DND-41 (cell line): Measurements from ENCODE around the gene CLCN6.

Source experiments
- ATAC-seq: fragments of 200-7000 bp; cut with Tn5 transposase; 3 replicates; pipeline ENCODE4 v1.9.1; 2021; ENCODE audit warnings: low read depth; ENCODE audit not compliant: insufficient read depth
- DNase-seq: peaks from one replicate; pipeline ENCODE4 v3.0.0-alpha.2; 2020
- H2AFZ ChIP-seq: 2 replicates; pipeline ENCODE4 v1.6.0; 2012; ENCODE audit warnings: low read depth, low read length
- H3K27ac ChIP-seq: 2 replicates; pipeline ENCODE4 v1.5.1; 2012; ENCODE audit warnings: low read length, inconsistent platforms
- H3K27me3 ChIP-seq: fragments of 200-600 bp; sonication (generic); 2 replicates; pipeline ENCODE4 v1.6.0; 2012; ENCODE audit warnings: low read length, mild to moderate bottlenecking, inconsistent platforms; ENCODE audit not compliant: insufficient read depth, poor library complexity
- H3K36me3 ChIP-seq: 2 replicates; pipeline ENCODE4 v1.5.1; 2012; ENCODE audit warnings: low read length, inconsistent platforms; ENCODE audit not compliant: insufficient read depth
- H3K4me1 ChIP-seq: 2 replicates; pipeline ENCODE4 v1.5.1; 2012; ENCODE audit warnings: mild to moderate bottlenecking, low read length; ENCODE audit not compliant: insufficient read depth
- H3K4me2 ChIP-seq: 2 replicates; pipeline ENCODE4 v1.6.0; 2012; ENCODE audit warnings: mild to moderate bottlenecking, moderate library complexity, low read length, inconsistent platforms; ENCODE audit not compliant: insufficient read depth
- H3K4me3 ChIP-seq, 2 experiments: fragments of 200-600 bp in 1 of 2; shearing (Covaris generic) in 1 of 2; 2 replicates each; pipeline ENCODE4 v1.5.1; 2012 to 2016; ENCODE audit warnings: inconsistent platforms in 2 of 2, low read length in 2 of 2, mild to moderate bottlenecking in 2 of 2, low read depth in 1 of 2, moderate library complexity in 1 of 2
- H3K79me2 ChIP-seq: 2 replicates; pipeline ENCODE4 v1.6.0; 2012; ENCODE audit warnings: low read length, inconsistent platforms; ENCODE audit not compliant: insufficient read depth
- H3K9ac ChIP-seq: 2 replicates; pipeline ENCODE4 v1.6.0; 2012; ENCODE audit warnings: low read depth, mild to moderate bottlenecking, inconsistent platforms, low read length, moderate library complexity
- H3K9me3 ChIP-seq: 2 replicates; pipeline ENCODE4 v1.5.1; 2012; ENCODE audit warnings: low read length, moderate library complexity, mild to moderate bottlenecking, inconsistent platforms; ENCODE audit not compliant: insufficient read depth, severe bottlenecking
- H4K20me1 ChIP-seq: 2 replicates; pipeline ENCODE4 v1.6.0; 2012; ENCODE audit warnings: low read length; ENCODE audit not compliant: insufficient read depth
- CTCF ChIP-seq: IDR thresholded peaks from 2 replicates; pipeline ENCODE4 v1.5.1; 2012; ENCODE audit warnings: borderline replicate concordance, low read length, moderate library complexity, mild to moderate bottlenecking; ENCODE audit not compliant: poor library complexity, severe bottlenecking; ENCODE audit errors: extremely low read depth
- EZH2 ChIP-seq: IDR thresholded peaks from 3 replicates; pipeline ENCODE4 v1.6.1; 2012; ENCODE audit warnings: borderline replicate concordance, low read depth, mild to moderate bottlenecking, moderate library complexity, low read length, inconsistent platforms; ENCODE audit not compliant: severe bottlenecking

CLCN6 gene

GRCh38 chr1:11855430-11855829 is 49.4 kb downstream of the CLCN6 start:
- H4K20me1 ChIP-seq = peaks cover 23% of the 10 kb centered on the region
- no peaks in the 10 kb centered on the region for H3K9me3 ChIP-seq
- no peak for ATAC-seq
- H3K4me2 ChIP-seq = no peak overlapping the region
- no peak for DNase-seq
- no peak overlapping the region for H3K27ac ChIP-seq
- H2AFZ ChIP-seq = no peak overlapping the region
- H3K36me3 ChIP-seq = no peaks in the 10 kb centered on the region
- peaks cover 20% of the 10 kb centered on the region for H3K4me1 ChIP-seq
- H3K27me3 ChIP-seq = no peaks in the 10 kb centered on the region
- TF ChIP-seq EZH2 = no peak
- TF ChIP-seq CTCF = no peak
- no peak overlapping the region for H3K4me3 ChIP-seq
- H3K9ac ChIP-seq = no peak overlapping the region
- H3K79me2 ChIP-seq = no peaks in the 10 kb centered on the region

GRCh38 chr1:11856698-11857097 is 50.7 kb downstream of the CLCN6 start:
- DNase-seq = no peak
- Histone ChIP-seq H3K27me3 (no peaks in the 10 kb centered on the region), H2AFZ (no peak overlapping the region), H3K9me3 (no peaks in the 10 kb centered on the region), H3K36me3 (no peaks in the 10 kb centered on the region), H3K4me2 (no peak overlapping the region), H3K27ac (no peak overlapping the region), H3K4me3 (no peak overlapping the region), H3K4me1 (peaks cover 20% of the 10 kb centered on the region), H3K79me2 (no peaks in the 10 kb centered on the region), H4K20me1 (peaks cover 23% of the 10 kb centered on the region), H3K9ac (no peak overlapping the region)
- ATAC-seq = no peak
- no peak for TF ChIP-seq EZH2
- TF ChIP-seq CTCF = no peak

GRCh38 chr1:11857164-11857851 is 51.3 kb downstream of the CLCN6 start:
- TF ChIP-seq CTCF (no peak), EZH2 (no peak)

GRCh38 chr1:11858158-11858557 is 52.2 kb downstream of the CLCN6 start:
- no peaks in the 10 kb centered on the region for H3K79me2 ChIP-seq
- DNase-seq = no peak

More at GRCh38 chr1:11857164-11857851, 51.3 kb downstream of the CLCN6 start:
- no peaks in the 10 kb centered on the region for H3K36me3 ChIP-seq
- no peaks in the 10 kb centered on the region for H3K27me3 ChIP-seq
- H2AFZ ChIP-seq = no peak overlapping the region
- no peak overlapping the region for H3K4me3 ChIP-seq
- peak; percentile 76 for ATAC-seq
- no peaks in the 10 kb centered on the region for H3K9me3 ChIP-seq
- no peak overlapping the region for H3K9ac ChIP-seq
- H3K4me1 ChIP-seq = peaks cover 20% of the 10 kb centered on the region
- H3K27ac ChIP-seq = no peak overlapping the region
- H3K4me2 ChIP-seq = no peak overlapping the region
- peak; percentile 41 for DNase-seq
- no peaks in the 10 kb centered on the region for H3K79me2 ChIP-seq
- peaks cover 23% of the 10 kb centered on the region for H4K20me1 ChIP-seq

More at GRCh38 chr1:11858158-11858557, 52.2 kb downstream of the CLCN6 start:
- no peak overlapping the region for H3K27ac ChIP-seq
- H3K4me1 ChIP-seq = peaks cover 20% of the 10 kb centered on the region
- no peak overlapping the region for H3K4me2 ChIP-seq
- no peak overlapping the region for H3K9ac ChIP-seq
- H3K9me3 ChIP-seq = no peaks in the 10 kb centered on the region
- TF ChIP-seq EZH2 = no peak
- no peaks in the 10 kb centered on the region for H3K36me3 ChIP-seq
- H3K27me3 ChIP-seq = no peaks in the 10 kb centered on the region
- no peak for ATAC-seq
- H2AFZ ChIP-seq = no peak overlapping the region
- H4K20me1 ChIP-seq = peaks cover 23% of the 10 kb centered on the region
- no peak overlapping the region for H3K4me3 ChIP-seq
